Astrocyte (in vitro differentiated cells and primary cell): ENCODE measurements around the gene GLT1D1. TPM values are rescaled to one million over a fixed set of nuclear protein-coding genes. Genes with fewer than 3 reads are reported as not detected.

Source experiments
- DNase-seq: peaks from one replicate; pipeline ENCODE4 v3.0.0-alpha.2; 2010; ENCODE audit warnings: low read depth
- FAIRE-seq: peaks from 2 replicates; lab custom pipeline; 2011; peaks lifted over from hg19 to GRCh38; lab: Jason Lieb, UNC
- H2AFZ ChIP-seq: 2 replicates; pipeline ENCODE4 v1.6.0; 2012; ENCODE audit warnings: low read depth, low read length, inconsistent platforms
- H3K27ac ChIP-seq: 2 replicates; pipeline ENCODE4 v1.5.1; 2011; ENCODE audit warnings: low read depth, low read length, inconsistent platforms
- H3K27me3 ChIP-seq: 2 replicates; pipeline ENCODE4 v1.6.0; 2011; ENCODE audit warnings: low read length, inconsistent platforms; ENCODE audit not compliant: insufficient read depth
- H3K36me3 ChIP-seq: 2 replicates; pipeline ENCODE4 v1.5.1; 2011; ENCODE audit warnings: low read length, inconsistent platforms; ENCODE audit not compliant: insufficient read depth
- H3K4me1 ChIP-seq: 2 replicates; pipeline ENCODE4 v1.5.1; 2011; ENCODE audit warnings: low read length, inconsistent platforms; ENCODE audit not compliant: insufficient read depth
- H3K4me2 ChIP-seq: 2 replicates; pipeline ENCODE4 v1.6.0; 2012; ENCODE audit warnings: low read length, inconsistent platforms
- H3K4me3 ChIP-seq: 2 replicates; pipeline ENCODE4 v1.5.1; 2011; ENCODE audit warnings: low read depth, mild to moderate bottlenecking, low read length, inconsistent platforms; ENCODE audit not compliant: insufficient read depth
- H3K79me2 ChIP-seq: 2 replicates; pipeline ENCODE4 v1.6.0; 2012; ENCODE audit warnings: mild to moderate bottlenecking, low read length, inconsistent platforms; ENCODE audit not compliant: insufficient read depth
- H3K9ac ChIP-seq: 2 replicates; pipeline ENCODE4 v1.6.0; 2012; ENCODE audit warnings: mild to moderate bottlenecking, low read length, inconsistent platforms
- H3K9me3 ChIP-seq: 2 replicates; pipeline ENCODE4 v1.5.1; 2012; ENCODE audit warnings: low read depth, mild to moderate bottlenecking, low read length, inconsistent platforms; ENCODE audit not compliant: insufficient read depth
- H4K20me1 ChIP-seq: 2 replicates; pipeline ENCODE4 v1.6.0; 2012; ENCODE audit warnings: low read length, inconsistent platforms; ENCODE audit not compliant: insufficient read depth
- H3K27ac Mint-ChIP-seq: one replicate; pipeline ENCODE4 v1.8.0; 2021; ENCODE audit warnings: mild to moderate bottlenecking, mixed read lengths; ENCODE audit not compliant: unreplicated experiment
- H3K27me3 Mint-ChIP-seq: one replicate; pipeline ENCODE4 v1.8.0; 2021; ENCODE audit warnings: low read depth, mixed read lengths; ENCODE audit not compliant: unreplicated experiment
- H3K36me3 Mint-ChIP-seq: one replicate; pipeline ENCODE4 v1.8.0; 2021; ENCODE audit warnings: low read depth, mixed read lengths; ENCODE audit not compliant: unreplicated experiment
- H3K4me1 Mint-ChIP-seq: one replicate; pipeline ENCODE4 v1.8.0; 2021; ENCODE audit warnings: low read depth, mixed read lengths; ENCODE audit not compliant: unreplicated experiment
- H3K4me3 Mint-ChIP-seq: one replicate; pipeline ENCODE4 v1.8.0; 2021; ENCODE audit warnings: mild to moderate bottlenecking, moderate library complexity, mixed read lengths; ENCODE audit not compliant: unreplicated experiment
- H3K9me3 Mint-ChIP-seq: one replicate; pipeline ENCODE4 v1.8.0; 2021; ENCODE audit warnings: mild to moderate bottlenecking, mixed read lengths; ENCODE audit not compliant: unreplicated experiment
- EZH2 ChIP-seq: IDR thresholded peaks from 2 replicates; pipeline ENCODE4 v1.6.1; 2012; ENCODE audit warnings: mild to moderate bottlenecking, low read length, inconsistent platforms; ENCODE audit not compliant: insufficient read depth
- total RNA-seq: library from RNA; stranded (reverse); gene quantifications from 2 replicates; pipeline ENCODE4 v1.2.1, GENCODE V29; 2021
- TF ChIP-seq, protein P1 (sequence below): IDR thresholded peaks from 2 replicates; pipeline ENCODE4 v1.5.1; 2011; ENCODE audit warnings: low read depth, mild to moderate bottlenecking, inconsistent platforms, low read length, moderate library complexity; ENCODE audit not compliant: insufficient read depth

The GLT1D1 gene
- total RNA-seq, 1 donor from 2014 or later = 0.16 TPM

GRCh38 chr12:128806573-128806972 is 46.7 kb upstream of the GLT1D1 start:
- H3K4me1 ChIP-seq = peaks cover 13% of the 10 kb centered on the region
- no peak for FAIRE-seq
- Mint-ChIP-seq H3K4me3 (no peak overlapping the region), H3K27me3 (no peaks in the 10 kb centered on the region), H3K9me3 (peaks cover 3% of the 10 kb centered on the region), H3K4me1 (peaks cover 10% of the 10 kb centered on the region), H3K36me3 (peaks cover 5% of the 10 kb centered on the region), H3K27ac (no peak overlapping the region)
- H4K20me1 ChIP-seq = peaks cover 46% of the 10 kb centered on the region
- TF ChIP-seq, protein P1, sequence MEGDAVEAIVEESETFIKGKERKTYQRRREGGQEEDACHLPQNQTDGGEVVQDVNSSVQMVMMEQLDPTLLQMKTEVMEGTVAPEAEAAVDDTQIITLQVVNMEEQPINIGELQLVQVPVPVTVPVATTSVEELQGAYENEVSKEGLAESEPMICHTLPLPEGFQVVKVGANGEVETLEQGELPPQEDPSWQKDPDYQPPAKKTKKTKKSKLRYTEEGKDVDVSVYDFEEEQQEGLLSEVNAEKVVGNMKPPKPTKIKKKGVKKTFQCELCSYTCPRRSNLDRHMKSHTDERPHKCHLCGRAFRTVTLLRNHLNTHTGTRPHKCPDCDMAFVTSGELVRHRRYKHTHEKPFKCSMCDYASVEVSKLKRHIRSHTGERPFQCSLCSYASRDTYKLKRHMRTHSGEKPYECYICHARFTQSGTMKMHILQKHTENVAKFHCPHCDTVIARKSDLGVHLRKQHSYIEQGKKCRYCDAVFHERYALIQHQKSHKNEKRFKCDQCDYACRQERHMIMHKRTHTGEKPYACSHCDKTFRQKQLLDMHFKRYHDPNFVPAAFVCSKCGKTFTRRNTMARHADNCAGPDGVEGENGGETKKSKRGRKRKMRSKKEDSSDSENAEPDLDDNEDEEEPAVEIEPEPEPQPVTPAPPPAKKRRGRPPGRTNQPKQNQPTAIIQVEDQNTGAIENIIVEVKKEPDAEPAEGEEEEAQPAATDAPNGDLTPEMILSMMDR = no peak
- no peak for TF ChIP-seq EZH2
- no peak overlapping the region for H2AFZ ChIP-seq
- no peak overlapping the region for H3K27ac ChIP-seq
- H3K4me2 ChIP-seq = no peak overlapping the region
- no peak overlapping the region for H3K9ac ChIP-seq
- H3K36me3 ChIP-seq = peaks cover 25% of the 10 kb centered on the region
- H3K79me2 ChIP-seq = peaks cover 60% of the 10 kb centered on the region
- no peaks in the 10 kb centered on the region for H3K9me3 ChIP-seq
- no peak for DNase-seq
- no peaks in the 10 kb centered on the region for H3K27me3 ChIP-seq
- no peak overlapping the region for H3K4me3 ChIP-seq

DNA sequence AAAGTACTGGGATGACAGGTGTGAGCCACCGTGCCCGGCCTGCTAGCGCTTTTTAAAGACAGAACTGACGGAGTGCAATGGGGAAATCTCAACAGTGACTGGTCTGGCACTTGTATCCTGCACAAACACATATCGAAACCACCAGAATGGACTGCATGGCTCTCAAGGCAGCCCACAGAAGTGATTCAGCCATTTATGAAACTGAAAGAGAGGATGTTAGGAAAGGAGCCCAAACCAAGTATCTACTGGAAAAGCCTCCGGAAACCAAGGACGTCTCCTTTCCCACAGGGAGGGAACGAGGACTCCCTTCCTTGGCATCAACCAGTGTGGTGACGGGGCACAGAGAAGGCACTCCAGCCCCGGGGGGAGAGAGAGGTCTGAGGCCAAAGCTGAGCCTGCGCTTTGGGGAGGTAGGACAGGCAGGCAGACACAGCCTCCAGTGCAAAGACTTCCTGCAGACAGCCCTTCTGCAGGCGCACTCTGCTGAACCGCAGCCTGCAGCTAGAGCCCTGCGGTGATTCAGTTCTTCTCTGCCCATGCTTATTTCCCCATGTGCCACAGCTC is 46.0 kb upstream of the GLT1D1 start:
- Histone ChIP-seq H2AFZ (no peak overlapping the region), H3K4me3 (no peak overlapping the region), H3K4me2 (no peak overlapping the region), H3K4me1 (peaks cover 9% of the 10 kb centered on the region), H3K9ac (no peak overlapping the region), H3K27me3 (no peaks in the 10 kb centered on the region), H3K36me3 (peaks cover 25% of the 10 kb centered on the region), H3K27ac (no peak overlapping the region), H3K79me2 (peaks cover 62% of the 10 kb centered on the region), H4K20me1 (peaks cover 42% of the 10 kb centered on the region), H3K9me3 (no peaks in the 10 kb centered on the region)
- Mint-ChIP-seq H3K4me1 (peaks cover 7% of the 10 kb centered on the region), H3K4me3 (no peak overlapping the region), H3K27ac (no peak overlapping the region), H3K27me3 (no peaks in the 10 kb centered on the region), H3K9me3 (no peaks in the 10 kb centered on the region), H3K36me3 (peaks cover 5% of the 10 kb centered on the region)
- FAIRE-seq (no peak), DNase-seq (no peak)
- TF ChIP-seq, protein P1 = no peak
- TF ChIP-seq EZH2 = no peak

DNA sequence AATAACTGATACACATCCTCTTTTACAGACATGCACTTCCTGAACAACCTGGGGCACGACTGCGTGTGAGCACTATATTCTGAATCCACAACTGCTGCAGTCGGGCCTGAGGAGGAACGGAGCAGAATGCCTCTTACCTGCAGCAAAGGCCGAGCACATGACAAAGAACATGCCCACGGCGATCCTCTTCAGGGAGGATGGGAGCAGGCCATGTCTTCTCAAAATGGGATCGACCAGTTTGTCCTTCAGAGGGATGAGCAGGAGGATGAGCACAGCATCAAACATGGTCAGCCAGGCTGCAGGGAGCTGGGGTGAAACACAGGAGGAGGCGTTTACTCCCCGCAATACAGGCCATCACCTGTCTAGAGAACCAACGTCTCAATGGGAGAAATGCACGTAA is 44.6 kb upstream of the GLT1D1 start:
- Mint-ChIP-seq H3K36me3 (peaks cover 5% of the 10 kb centered on the region), H3K9me3 (no peaks in the 10 kb centered on the region), H3K27me3 (no peaks in the 10 kb centered on the region), H3K27ac (no peak overlapping the region), H3K4me1 (peaks cover 9% of the 10 kb centered on the region), H3K4me3 (no peak overlapping the region)
- peaks cover 11% of the 10 kb centered on the region for H3K4me1 ChIP-seq
- no peak for DNase-seq
- H3K4me3 ChIP-seq = no peak overlapping the region
- no peaks in the 10 kb centered on the region for H3K27me3 ChIP-seq
- no peak overlapping the region for H3K9ac ChIP-seq
- H2AFZ ChIP-seq = no peak overlapping the region
- H3K27ac ChIP-seq = no peak overlapping the region
- peaks cover 24% of the 10 kb centered on the region for H3K36me3 ChIP-seq
- H4K20me1 ChIP-seq = peaks cover 36% of the 10 kb centered on the region
- no peak for FAIRE-seq
- H3K79me2 ChIP-seq = peaks cover 62% of the 10 kb centered on the region
- no peak for TF ChIP-seq EZH2
- TF ChIP-seq, protein P1 = no peak
- no peaks in the 10 kb centered on the region for H3K9me3 ChIP-seq
- H3K4me2 ChIP-seq = no peak overlapping the region
